HEK293 (cell line): Measurements from ENCODE around the gene RTRAF.

Experiments
- CTCF ChIA-PET: fragments of 350-600 bp; formaldehyde crosslinking; extraction: SDS; loops from one replicate; lab custom pipeline; 2021; ENCODE audit warnings: antibody characterized with exemption; lab: Yijun Ruan, JAX
- POLR2A ChIA-PET: fragments of 300-600 bp; formaldehyde crosslinking; extraction: SDS; loops from one replicate; lab custom pipeline; 2020; ENCODE audit warnings: antibody characterized with exemption, inconsistent platforms; lab: Yijun Ruan, JAX
- H3K27ac ChIP-seq: fragments of 200-500 bp; sonication (Bioruptor generic); 2 replicates; pipeline ENCODE4 v1.5.1; 2014; ENCODE audit warnings: low read depth, low read length, control low read depth, inconsistent platforms; ENCODE audit errors: extremely low read depth
- H3K36me3 ChIP-seq, 2 experiments: fragments of 200-500 bp in 1 of 2; sonication (Bioruptor generic) in 1 of 2; 1 replicate in 1 of 2; 2 replicates in 1 of 2; pipeline ENCODE4 v1.5.1; 2014 to 2017; ENCODE audit warnings: inconsistent platforms in 2 of 2, low read length in 2 of 2; ENCODE audit not compliant: control insufficient read depth in 2 of 2, insufficient read depth in 1 of 2
- H3K4me1 ChIP-seq: fragments of 200-500 bp; sonication (Bioruptor generic); 2 replicates; pipeline ENCODE4 v1.5.1; 2014; ENCODE audit warnings: mild to moderate bottlenecking, low read length, inconsistent platforms; ENCODE audit not compliant: control insufficient read depth, insufficient read depth
- H3K4me3 ChIP-seq: 2 replicates; pipeline ENCODE4 v1.5.1; 2011; ENCODE audit warnings: low read depth, mild to moderate bottlenecking, control low read depth, low read length, moderate library complexity
- H3K9me3 ChIP-seq: fragments of 200-500 bp; sonication (Bioruptor generic); 2 replicates; pipeline ENCODE4 v1.5.1; 2014; ENCODE audit warnings: low read depth, low read length, inconsistent platforms; ENCODE audit not compliant: control insufficient read depth, insufficient read depth
- HOXD13 ChIP-seq: sonication (generic); formaldehyde crosslinking; IDR thresholded peaks from 2 replicates; pipeline ENCODE4 v1.8.0; 2022; ENCODE audit warnings: missing genetic modification reagents, borderline replicate concordance
- SETDB1 ChIP-seq: IDR thresholded peaks from one replicate; pipeline ENCODE4 v1.6.1; 2017; ENCODE audit warnings: mild to moderate bottlenecking, low read length, moderate library complexity, mixed read lengths; ENCODE audit not compliant: insufficient read length
- ZBTB20 ChIP-seq: fragments of 450-650 bp; formaldehyde crosslinking; IDR thresholded peaks from 2 replicates; pipeline ENCODE4 v1.5.1; 2016; ENCODE audit warnings: missing biosample characterization, missing genetic modification characterization
- ZFP41 ChIP-seq: fragments of 450-650 bp; formaldehyde crosslinking; IDR thresholded peaks from 2 replicates; pipeline ENCODE4 v1.5.1; 2016; ENCODE audit warnings: missing biosample characterization, missing genetic modification characterization, borderline replicate concordance
- ZIC2 ChIP-seq: fragments of 450-650 bp; formaldehyde crosslinking; IDR thresholded peaks from 2 replicates; pipeline ENCODE4 v1.5.1; 2016; ENCODE audit warnings: missing biosample characterization, missing genetic modification characterization
- ZNF133 ChIP-seq: fragments of 450-650 bp; formaldehyde crosslinking; IDR thresholded peaks from 2 replicates; pipeline ENCODE4 v1.5.1; 2016; ENCODE audit warnings: missing biosample characterization, missing genetic modification characterization
- ZNF169 ChIP-seq: fragments of 450-650 bp; formaldehyde crosslinking; IDR thresholded peaks from 2 replicates; pipeline ENCODE4 v1.5.1; 2016; ENCODE audit warnings: missing biosample characterization, missing genetic modification characterization
- ZNF175 ChIP-seq: fragments of 450-650 bp; formaldehyde crosslinking; IDR thresholded peaks from 2 replicates; pipeline ENCODE4 v1.5.1; 2016; ENCODE audit warnings: missing biosample characterization, missing genetic modification characterization
- ZNF18 ChIP-seq: fragments of 450-650 bp; formaldehyde crosslinking; IDR thresholded peaks from 2 replicates; pipeline ENCODE4 v1.5.1; 2016; ENCODE audit warnings: missing biosample characterization, missing genetic modification characterization
- ZNF26 ChIP-seq: fragments of 450-650 bp; formaldehyde crosslinking; IDR thresholded peaks from 2 replicates; pipeline ENCODE4 v1.5.1; 2016; ENCODE audit warnings: missing biosample characterization, missing genetic modification characterization
- ZNF274 ChIP-seq, 2 experiments: fragments of 200-500 bp in 1 of 2; fragments of 450-650 bp in 1 of 2; sonication (Bioruptor generic) in 1 of 2; formaldehyde crosslinking in 1 of 2; IDR thresholded peaks; 2 replicates each; pipeline versions ENCODE4 v1.5.1 to v1.6.1; 2014 to 2016; ENCODE audit warnings: borderline replicate concordance in 1 of 2, inconsistent platforms in 1 of 2, low read length in 1 of 2, missing biosample characterization in 1 of 2, missing genetic modification characterization in 1 of 2
- ZNF280C ChIP-seq: fragments of 450-650 bp; formaldehyde crosslinking; IDR thresholded peaks from 2 replicates; pipeline ENCODE4 v1.5.1; 2016; ENCODE audit warnings: missing biosample characterization, missing genetic modification characterization
- ZNF324 ChIP-seq: fragments of 450-650 bp; formaldehyde crosslinking; IDR thresholded peaks from 2 replicates; pipeline ENCODE4 v1.5.1; 2016; ENCODE audit warnings: missing biosample characterization, missing genetic modification characterization
- ZNF350 ChIP-seq: fragments of 450-650 bp; formaldehyde crosslinking; IDR thresholded peaks from 2 replicates; pipeline ENCODE4 v1.5.0; 2017; ENCODE audit warnings: missing biosample characterization, mild to moderate bottlenecking, missing genetic modification characterization
- ZNF518A ChIP-seq: fragments of 450-650 bp; formaldehyde crosslinking; conservative IDR thresholded peaks from 2 replicates; pipeline ENCODE4 v1.5.1; 2016; ENCODE audit warnings: low read depth, missing biosample characterization, missing genetic modification characterization
- ZSCAN23 ChIP-seq: fragments of 450-650 bp; formaldehyde crosslinking; IDR thresholded peaks from 2 replicates; pipeline ENCODE4 v1.5.1; 2016; ENCODE audit warnings: missing biosample characterization, missing genetic modification characterization

Gene RTRAF

GRCh38 chr14:51957950-51958349 is 31.4 kb upstream of the RTRAF start:
- CTCF ChIA-PET, result no interaction called here
- H3K27ac ChIP-seq, result no peak overlapping the region
- TF ChIP-seq ZBTB20 (tag by site-specific recombination) (no peak), ZNF26 (no peak), ZSCAN23 (no peak), ZNF175 (tag by site-specific recombination) (no peak), ZIC2 (tag by site-specific recombination) (no peak), ZNF518A (tag by site-specific recombination) (no peak), ZNF324 (tag by site-specific recombination) (no peak)
- no peaks in the 10 kb centered on the region for H3K36me3 ChIP-seq
- H3K4me3 ChIP-seq, result no peak overlapping the region
- H3K9me3 ChIP-seq, result no peaks in the 10 kb centered on the region; the same call in 1 of the 2 replicates
- POLR2A ChIA-PET, result no interaction called here
- no peaks in the 10 kb centered on the region for H3K4me1 ChIP-seq

- TF ChIP-seq HOXD13 (CRISPR knock-in tag) (no peak), ZFP41 (tag by site-specific recombination) (no peak), ZNF133 (peak; percentile 87), ZNF280C (no peak), ZNF274 (IDR thresholded peaks at IDR 0.05; ENCODE audit: low read length) (no peak), ZNF274 (tag by site-specific recombination; IDR thresholded peaks at IDR 0.05; ENCODE audit: borderline replicate concordance) (no peak), SETDB1 (peak; percentile 53), ZNF18 (tag by site-specific recombination) (no peak), ZNF169 (tag by site-specific recombination) (no peak), ZNF350 (no peak)
- ChIA-PET POLR2A (no interaction called here), CTCF (no interaction called here)
- Histone ChIP-seq H3K36me3 (no peaks in the 10 kb centered on the region), H3K9me3 (no peaks in the 10 kb centered on the region; the same call in 1 of the 2 replicates), H3K4me3 (no peak overlapping the region), H3K27ac (no peak overlapping the region), H3K4me1 (no peaks in the 10 kb centered on the region)
Observed at GRCh38 chr14:51959928-51960327, 29.4 kb upstream of the RTRAF start.
